K562 (cell line): ENCODE results near the gene MYB. TPM values are rescaled to one million over a fixed set of nuclear protein-coding genes. Genes with fewer than 3 reads are reported as not detected.

ENCODE experiments used
- CAMTA2 ChIP-seq: fragments of 250-450 bp; sonication (Bioruptor Pico); conservative IDR thresholded peaks from 2 replicates; pipeline ENCODE4 v1.5.1; 2022
- EGR1 ChIP-seq: fragments of 450-650 bp; conservative IDR thresholded peaks from 2 replicates; pipeline ENCODE4 v1.6.1; 2017; ENCODE audit warnings: mild to moderate bottlenecking
- HNRNPLL ChIP-seq: fragments of 200-400 bp; formaldehyde crosslinking; IDR thresholded peaks from 2 replicates; pipeline ENCODE4 v1.6.1; 2017; ENCODE audit warnings: low read length, low read depth, mild to moderate bottlenecking; ENCODE audit not compliant: poor library complexity, severe bottlenecking
- KDM5B ChIP-seq: fragments of 200-600 bp; sonication (generic); IDR thresholded peaks from 2 replicates; pipeline ENCODE4 v1.6.1; 2012; ENCODE audit warnings: low read depth, mild to moderate bottlenecking, moderate library complexity, low read length, control low read depth, inconsistent platforms; ENCODE audit not compliant: insufficient replicate concordance
- NR0B1 ChIP-seq: fragments of 450-650 bp; IDR thresholded peaks from one replicate; pipeline ENCODE4 v1.6.1; 2018; ENCODE audit warnings: mild to moderate bottlenecking, moderate library complexity; ENCODE audit not compliant: partially characterized antibody
- NR2F6 ChIP-seq: fragments of 450-650 bp; formaldehyde crosslinking; IDR thresholded peaks from 2 replicates; pipeline ENCODE4 v1.4.0; 2020; ENCODE audit warnings: mild to moderate bottlenecking
- REST ChIP-seq, 2 experiments: fragments of 450-650 bp; formaldehyde crosslinking in 1 of 2; IDR thresholded peaks; 2 replicates each; pipeline versions ENCODE4 v1.4.0 to v1.6.1; 2014 to 2020; ENCODE audit warnings: mild to moderate bottlenecking in 2 of 2, borderline replicate concordance in 1 of 2, low read depth in 1 of 2
- TEAD4 ChIP-seq, 2 experiments: sonication (generic) in 1 of 2; formaldehyde crosslinking in 1 of 2; IDR thresholded peaks; 2 replicates each; pipeline versions ENCODE4 v1.6.1 to v1.8.0; 2012 to 2022; ENCODE audit warnings: borderline replicate concordance in 1 of 2, inconsistent platforms in 1 of 2, low read length in 1 of 2, mild to moderate bottlenecking in 1 of 2, missing genetic modification reagents in 1 of 2
- ZBTB9 ChIP-seq: fragments of 450-650 bp; formaldehyde crosslinking; IDR thresholded peaks from 2 replicates; pipeline ENCODE4 v1.4.0; 2020; ENCODE audit warnings: mild to moderate bottlenecking, moderate library complexity
- ZFP91 ChIP-seq: sonication (generic); formaldehyde crosslinking; IDR thresholded peaks from 2 replicates; pipeline ENCODE4 v1.8.0; 2022; ENCODE audit warnings: mild to moderate bottlenecking, missing genetic modification reagents
- ZNF165 ChIP-seq: fragments of 250-450 bp; sonication (Bioruptor Pico); IDR thresholded peaks from 2 replicates; pipeline ENCODE4 v1.4.0; 2020; ENCODE audit warnings: borderline replicate concordance
- ZNF197 ChIP-seq: fragments of 200-800 bp; sonication (Bioruptor generic); IDR thresholded peaks from 2 replicates; pipeline ENCODE4 v1.6.1; 2016; ENCODE audit warnings: low read depth, missing genetic modification characterization, missing compliant biosample characterization
- ZNF778 ChIP-seq: fragments of 450-650 bp; formaldehyde crosslinking; IDR thresholded peaks from 2 replicates; pipeline ENCODE4 v1.4.0; 2020; ENCODE audit warnings: mild to moderate bottlenecking, moderate library complexity
- polyA plus RNA-seq, 8 experiments: library from polyadenylated mRNA; depleted of rRNA in 4 of 8; stranded (reverse) in 5 of 8; unstranded in 3 of 8; fragments of >200 nt; fragmentation: Nextera tagmentation in 2 of 8; fragmentation: Illumina TruSeq in 1 of 8; extraction: Ambion mirVana in 2 of 8; extraction: Trizol in 1 of 8; gene quantifications; 2 replicates each; pipeline versions ENCODE4 v1.2.1 to v1.2.3, GENCODE V29; 2011 to 2014; ENCODE audit warnings: inconsistent platforms in 1 of 8, missing spikeins in 1 of 8
- total RNA-seq, 7 experiments: library from RNA; depleted of rRNA in 6 of 7; stranded (reverse); fragments of >200 nt in 6 of 7; fragmentation: Illumina TruSeq in 2 of 7; extraction: Trizol in 2 of 7; gene quantifications; 2 replicates each; pipeline versions ENCODE4 v1.2.1 to v1.2.3, GENCODE V29; 2011 to 2021; ENCODE audit warnings: low replicate concordance in 1 of 7

The MYB gene
- total and polyA plus RNA-seq, 9 of the 15 experiments (the other 6 are each of a cell fraction or from before 2014, with no cell fraction given) = 35.8 to 218 (median 140) TPM

GRCh38 chr6:135183532-135184440 lies 2.7 kb downstream of the MYB start (continued):
- TF ChIP-seq KDM5B (no peak), NR0B1 (no peak), HNRNPLL (no peak), ZNF197 (peak; percentile 16; the same call in 1 of the 2 replicates), ZFP91 (CRISPR knock-in tag) (peak; percentile 45; the same call in 1 of the 2 replicates), REST (IDR thresholded peaks at IDR 0.05; ENCODE audit: borderline replicate concordance) (peak; percentile 89), REST (CRISPR knock-in tag; IDR thresholded peaks at IDR 0.05; ENCODE audit: low read depth) (no peak), ZNF165 (CRISPR knock-in tag) (no peak), ZNF778 (CRISPR knock-in tag) (no peak), EGR1 (no peak), ZBTB9 (CRISPR knock-in tag) (no peak), NR2F6 (no peak), TEAD4 (IDR thresholded peaks at IDR 0.05; ENCODE audit: low read length) (peak; percentile 66), TEAD4 (CRISPR knock-in tag; IDR thresholded peaks at IDR 0.05; ENCODE audit: borderline replicate concordance) (no peak), CAMTA2 (CRISPR knock-in tag) (no peak)
